Measurements from ENCODE around the gene PIGO. TPM values are rescaled to one million over a fixed set of nuclear protein-coding genes. Genes with fewer than 3 reads are reported as not detected.

Gene PIGO
- total and polyA plus RNA-seq, 2 experiments from 2014 or later = 11.2 to 18.9 TPM

- peaks cover 7% of the 10 kb centered on the region for H3F3A ChIP-seq (replicated peaks; ENCODE audit: low read depth)
- no peaks in the 10 kb centered on the region for H3K27me3 ChIP-seq (ENCODE audit: insufficient read depth)
- H3K9me2 ChIP-seq (ENCODE audit: insufficient read depth) = no peaks in the 10 kb centered on the region
- peaks cover 3% of the 10 kb centered on the region; the same call in 1 of the 2 replicates for H3K36me3 ChIP-seq (ENCODE audit: insufficient read depth)
- no peak overlapping the region for H3K4me2 ChIP-seq
- peaks cover 11% of the 10 kb centered on the region for H3K4me1 ChIP-seq (ENCODE audit: insufficient read depth)
- H3K9me3 Mint-ChIP-seq = no peaks in the 10 kb centered on the region
- H3K27ac ChIP-seq (ENCODE audit: low read depth) = no peak overlapping the region
- no peak overlapping the region for H2AFZ ChIP-seq
- peaks cover 34% of the 10 kb centered on the region for H3K36me3 Mint-ChIP-seq (ENCODE audit: low read depth)
- H3K4me3 Mint-ChIP-seq = 0 out of 3 replicates have a peak overlapping the region, but pooled peaks have one; percentile 21
- H3K27me3 Mint-ChIP-seq (ENCODE audit: insufficient read depth, low read depth, poor library complexity) = peaks cover 22% of the 10 kb centered on the region
- ATAC-seq (no peak), DNase-seq (ENCODE audit: low spot score) (no peak)
- TF ChIP-seq EZH2 (IDR thresholded peaks at IDR 0.05; ENCODE audit: low read depth, unreplicated experiment) (no peak), NANOG (IDR thresholded peaks at IDR 0.05; ENCODE audit: borderline replicate concordance) (no peak), JUNB (IDR thresholded peaks at IDR 0.05; ENCODE audit: unreplicated experiment) (no peak), POLR2AphosphoS5 (IDR thresholded peaks at IDR 0.05; ENCODE audit: low read depth) (no peak), ZNF462 (CRISPR knock-in tag; IDR thresholded peaks at IDR 0.05) (no peak), EZH2phosphoT487 (IDR thresholded peaks at IDR 0.05; ENCODE audit: unreplicated experiment) (no peak), STAT1 (IDR thresholded peaks at IDR 0.05; ENCODE audit: unreplicated experiment) (no peak)
- TF ChIP-seq, protein P1, sequence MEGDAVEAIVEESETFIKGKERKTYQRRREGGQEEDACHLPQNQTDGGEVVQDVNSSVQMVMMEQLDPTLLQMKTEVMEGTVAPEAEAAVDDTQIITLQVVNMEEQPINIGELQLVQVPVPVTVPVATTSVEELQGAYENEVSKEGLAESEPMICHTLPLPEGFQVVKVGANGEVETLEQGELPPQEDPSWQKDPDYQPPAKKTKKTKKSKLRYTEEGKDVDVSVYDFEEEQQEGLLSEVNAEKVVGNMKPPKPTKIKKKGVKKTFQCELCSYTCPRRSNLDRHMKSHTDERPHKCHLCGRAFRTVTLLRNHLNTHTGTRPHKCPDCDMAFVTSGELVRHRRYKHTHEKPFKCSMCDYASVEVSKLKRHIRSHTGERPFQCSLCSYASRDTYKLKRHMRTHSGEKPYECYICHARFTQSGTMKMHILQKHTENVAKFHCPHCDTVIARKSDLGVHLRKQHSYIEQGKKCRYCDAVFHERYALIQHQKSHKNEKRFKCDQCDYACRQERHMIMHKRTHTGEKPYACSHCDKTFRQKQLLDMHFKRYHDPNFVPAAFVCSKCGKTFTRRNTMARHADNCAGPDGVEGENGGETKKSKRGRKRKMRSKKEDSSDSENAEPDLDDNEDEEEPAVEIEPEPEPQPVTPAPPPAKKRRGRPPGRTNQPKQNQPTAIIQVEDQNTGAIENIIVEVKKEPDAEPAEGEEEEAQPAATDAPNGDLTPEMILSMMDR (conservative IDR thresholded peaks at IDR 0.05; ENCODE audit: low read depth in 2 of 2) = no peak
- peaks cover 20% of the 10 kb centered on the region for H3K79me2 ChIP-seq (replicated peaks; ENCODE audit: insufficient read depth)
- H3K4me3 ChIP-seq = no peak overlapping the region
- 0 out of 2 replicates have a peak overlapping the region, but pooled peaks have one; percentile 62 for H3K27ac Mint-ChIP-seq
- H4K20me1 ChIP-seq (replicated peaks; ENCODE audit: insufficient read depth) = no peaks in the 10 kb centered on the region
- H3K4me1 Mint-ChIP-seq = peaks cover 18% of the 10 kb centered on the region
Observed at GRCh38 chr9:35105126-35105525, 8.7 kb upstream of the PIGO start.

Measured in GM23338 (cell line).